ENCODE results near the gene GPBP1L1. TPM values are rescaled to one million over a fixed set of nuclear protein-coding genes. Genes with fewer than 3 reads are reported as not detected.

Gene GPBP1L1
- total RNA-seq, 2 donors from 2014 or later: 117 to 124 TPM

- H3K36me3 ChIP-seq (ENCODE audit: control insufficient read depth, insufficient read depth, low read length): no peaks in the 10 kb centered on the region
- peaks cover 40% of the 10 kb centered on the region for H3K4me1 Mint-ChIP-seq
- 81% methylated on average over 2 of the region's 2 CpGs; no CpG with 5 or more reads in 1 of the 2 experiments for WGBS, 2 experiments (ENCODE audit: insufficient coverage in 1 of 2, insufficient read length in 1 of 2)
- peak overlapping the region; percentile 99 for H3K4me3 ChIP-seq (ENCODE audit: low read length)
- H3K9ac ChIP-seq (ENCODE audit: extremely low read depth, low read length, poor library complexity, severe bottlenecking): peak overlapping the region; percentile 99
- no peaks in the 10 kb centered on the region for H3K27me3 ChIP-seq (ENCODE audit: control insufficient read depth, insufficient read depth, low read length, poor library complexity, severe bottlenecking)
- H3K36me3 Mint-ChIP-seq (ENCODE audit: low read depth): peaks cover 4% of the 10 kb centered on the region
- DNase-seq: no peak
- H3K27me3 Mint-ChIP-seq (ENCODE audit: insufficient read depth): no peaks in the 10 kb centered on the region
- peaks cover 4% of the 10 kb centered on the region for H3K4me1 ChIP-seq (ENCODE audit: control insufficient read depth, insufficient read depth, low read length)
- no peak overlapping the region for H3K27ac ChIP-seq (ENCODE audit: low read depth, low read length)
- H3K9me3 ChIP-seq (ENCODE audit: control insufficient read depth, low read length): no peaks in the 10 kb centered on the region
- no peak for TF ChIP-seq CTCF (conservative IDR thresholded peaks at IDR 0.05)
- no peaks in the 10 kb centered on the region for H3K9me3 Mint-ChIP-seq
- H3K4me3 Mint-ChIP-seq: peak overlapping the region; percentile 93
- H3K27ac Mint-ChIP-seq: peak overlapping the region; percentile 74
Measured at GRCh38 chr1:45684402-45684801, 1.9 kb downstream of the GPBP1L1 start.

GRCh38 chr1:45682942-45683341 is 3.4 kb downstream of the GPBP1L1 start:
- no peak for DNase-seq
- Mint-ChIP-seq H3K27ac (no peak overlapping the region), H3K36me3 (ENCODE audit: low read depth) (peaks cover 4% of the 10 kb centered on the region), H3K4me3 (peak overlapping the region; percentile 22), H3K9me3 (no peaks in the 10 kb centered on the region), H3K27me3 (ENCODE audit: insufficient read depth) (no peaks in the 10 kb centered on the region), H3K4me1 (peaks cover 47% of the 10 kb centered on the region)
- peak overlapping the region; percentile 58 for H3K4me3 ChIP-seq (ENCODE audit: low read length)
- H3K27ac ChIP-seq (ENCODE audit: low read depth, low read length): no peak overlapping the region
- no peaks in the 10 kb centered on the region for H3K36me3 ChIP-seq (ENCODE audit: control insufficient read depth, insufficient read depth, low read length)
- no peaks in the 10 kb centered on the region for H3K9me3 ChIP-seq (ENCODE audit: control insufficient read depth, low read length)
- no peak overlapping the region for H3K9ac ChIP-seq (ENCODE audit: extremely low read depth, low read length, poor library complexity, severe bottlenecking)
- peaks cover 4% of the 10 kb centered on the region for H3K4me1 ChIP-seq (ENCODE audit: control insufficient read depth, insufficient read depth, low read length)
- 86 to 94% methylated on average over 5 to 6 of the region's 6 CpGs for WGBS, 2 experiments (ENCODE audit: insufficient coverage in 1 of 2, insufficient read length in 1 of 2)
- no peaks in the 10 kb centered on the region for H3K27me3 ChIP-seq (ENCODE audit: control insufficient read depth, insufficient read depth, low read length, poor library complexity, severe bottlenecking)
- TF ChIP-seq CTCF (conservative IDR thresholded peaks at IDR 0.05): no peak

GRCh38 chr1:45679123-45679522 is 7.2 kb downstream of the GPBP1L1 start:
- H3K27ac ChIP-seq (ENCODE audit: low read depth, low read length): no peak overlapping the region
- no peaks in the 10 kb centered on the region for H3K9me3 ChIP-seq (ENCODE audit: control insufficient read depth, low read length)
- peaks cover 7% of the 10 kb centered on the region for H3K36me3 ChIP-seq (ENCODE audit: control insufficient read depth, insufficient read depth, low read length)
- Mint-ChIP-seq H3K4me3 (no peak overlapping the region), H3K27me3 (ENCODE audit: insufficient read depth) (no peaks in the 10 kb centered on the region), H3K27ac (peak overlapping the region; percentile 52), H3K9me3 (no peaks in the 10 kb centered on the region), H3K4me1 (peaks cover 43% of the 10 kb centered on the region), H3K36me3 (ENCODE audit: low read depth) (peaks cover 2% of the 10 kb centered on the region)
- no peak for TF ChIP-seq CTCF (conservative IDR thresholded peaks at IDR 0.05)
- H3K9ac ChIP-seq (ENCODE audit: extremely low read depth, low read length, poor library complexity, severe bottlenecking): no peak overlapping the region
- 71 to 73% methylated on average over 2 to 3 of the region's 3 CpGs for WGBS, 2 experiments (ENCODE audit: insufficient coverage in 1 of 2, insufficient read length in 1 of 2)
- no peak overlapping the region for H3K4me3 ChIP-seq (ENCODE audit: low read length)
- DNase-seq: no peak
- H3K4me1 ChIP-seq (ENCODE audit: control insufficient read depth, insufficient read depth, low read length): peaks cover 4% of the 10 kb centered on the region
- no peaks in the 10 kb centered on the region for H3K27me3 ChIP-seq (ENCODE audit: control insufficient read depth, insufficient read depth, low read length, poor library complexity, severe bottlenecking)
